ENCODE data around the gene CCSER1. TPM values are rescaled to one million over a fixed set of nuclear protein-coding genes. Genes with fewer than 3 reads are reported as not detected.
"Not testable (repeated sequence)": the region's sequence is repeated elsewhere in the genome, so short reads cannot be mapped to it uniquely, and the experiment has no call there.

The CCSER1 gene
- polyA plus RNA-seq, 12 donors: 0.17 to 1.9 (median 0.65) TPM; not detected in 2

- no peak for DNase-seq
These were observed 1232.1 kb downstream of the CCSER1 start for GRCh38 chr4:91359041-91360031.

DNA sequence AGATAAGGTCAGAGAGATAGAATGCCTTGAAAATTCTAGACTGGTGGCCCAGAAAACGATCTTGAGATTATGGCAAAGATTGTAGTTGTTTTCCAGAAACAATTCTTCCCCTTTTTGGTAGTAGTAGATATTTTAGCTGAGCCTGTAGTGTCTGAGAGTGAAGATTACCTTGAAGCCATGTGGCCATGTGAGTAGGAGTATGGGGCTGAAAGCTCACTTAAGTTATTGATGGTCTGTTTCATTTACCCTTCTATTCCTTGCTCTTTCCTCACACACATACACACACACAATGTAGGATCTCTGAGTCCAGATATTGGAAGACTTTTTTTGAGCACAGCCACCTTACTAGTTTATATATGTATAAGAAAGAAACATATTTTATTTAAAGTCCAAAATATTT is 1234.9 kb downstream of the CCSER1 start:
- DNase-seq: no peak

DNA sequence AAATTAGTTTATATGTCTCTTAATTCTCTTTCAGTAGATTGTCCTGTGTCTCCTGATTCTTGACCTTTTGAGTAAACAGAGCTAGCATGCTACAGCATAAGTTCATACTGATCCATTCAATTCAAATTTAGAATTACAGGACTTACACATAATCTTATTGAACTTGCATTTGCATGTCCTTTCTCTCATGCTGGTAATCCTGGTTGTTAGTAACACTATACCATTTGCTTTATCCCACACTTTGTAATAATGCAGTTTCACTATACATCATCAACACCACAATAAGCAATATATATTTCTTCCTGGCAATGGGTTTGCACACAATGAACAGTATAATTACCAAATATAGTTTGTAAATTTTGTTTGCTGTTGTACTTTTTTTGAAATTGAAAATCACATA is 1239.4 kb downstream of the CCSER1 start:
- no peak for DNase-seq

DNA sequence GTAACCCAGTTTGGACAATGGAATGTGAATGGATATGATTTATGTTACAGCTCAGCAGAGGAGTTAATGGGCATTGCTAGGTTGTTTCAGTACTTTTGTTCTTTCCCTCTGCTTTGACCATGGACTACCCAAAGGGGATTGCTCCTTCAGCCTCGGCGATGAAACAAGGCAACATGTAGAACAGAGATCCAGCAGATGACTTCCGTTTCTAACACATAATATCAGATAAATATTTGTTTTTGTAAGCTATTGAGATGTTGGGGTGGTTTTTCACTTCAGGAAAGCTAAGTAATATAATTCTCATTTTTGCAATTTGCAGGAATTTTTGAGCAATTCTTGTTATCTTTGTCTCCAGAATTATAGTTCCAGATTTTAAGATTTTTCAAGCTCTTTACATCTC is 1241.9 kb downstream of the CCSER1 start:
- DNase-seq: no peak

DNA sequence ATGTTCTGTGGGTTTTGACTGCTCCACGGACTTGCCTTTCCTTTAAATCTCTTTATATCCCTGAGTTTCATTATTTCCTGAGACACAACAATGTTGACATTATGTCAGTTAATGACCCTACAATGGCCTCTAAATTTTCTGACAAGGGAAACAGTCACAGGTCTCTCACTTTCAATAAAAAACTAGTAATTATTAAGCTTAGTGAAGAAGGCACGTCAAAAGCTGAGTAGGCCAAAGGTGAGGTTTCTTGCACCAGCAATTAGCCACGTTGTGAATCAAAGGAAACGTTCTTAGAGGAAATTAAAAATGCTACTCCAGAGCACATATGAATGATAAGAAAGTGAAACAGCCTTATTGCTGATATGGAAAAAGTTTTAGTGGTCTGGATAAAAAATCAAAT is 1246.4 kb downstream of the CCSER1 start:
- DNase-seq: no peak

DNA sequence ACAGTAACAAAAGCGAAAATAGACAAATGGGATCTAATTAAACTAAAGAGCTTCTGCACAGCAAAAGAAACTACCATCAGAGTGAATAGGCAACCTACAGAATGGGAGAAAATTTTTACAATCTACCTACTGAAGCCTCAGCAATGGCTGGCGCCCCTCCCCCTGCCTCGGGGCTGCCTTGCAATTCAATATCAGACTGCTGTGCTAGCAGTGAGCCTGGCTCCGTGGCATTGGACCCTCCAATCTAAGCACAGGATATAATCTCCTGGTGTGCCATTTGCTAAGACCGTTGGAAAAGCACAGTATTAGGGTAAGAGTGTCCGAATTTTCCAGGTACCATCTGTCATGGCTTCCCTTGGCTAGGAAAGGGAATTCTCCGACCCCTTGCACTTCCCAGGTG is 1278.2 kb downstream of the CCSER1 start:
- DNase-seq: not testable (repeated sequence)

GRCh38 chr4:91422011-91422410 is 1294.8 kb downstream of the CCSER1 start:
- DNase-seq: no peak

- DNase-seq: no peak
These were observed 1299.5 kb downstream of the CCSER1 start for GRCh38 chr4:91426725-91427124.

DNA sequence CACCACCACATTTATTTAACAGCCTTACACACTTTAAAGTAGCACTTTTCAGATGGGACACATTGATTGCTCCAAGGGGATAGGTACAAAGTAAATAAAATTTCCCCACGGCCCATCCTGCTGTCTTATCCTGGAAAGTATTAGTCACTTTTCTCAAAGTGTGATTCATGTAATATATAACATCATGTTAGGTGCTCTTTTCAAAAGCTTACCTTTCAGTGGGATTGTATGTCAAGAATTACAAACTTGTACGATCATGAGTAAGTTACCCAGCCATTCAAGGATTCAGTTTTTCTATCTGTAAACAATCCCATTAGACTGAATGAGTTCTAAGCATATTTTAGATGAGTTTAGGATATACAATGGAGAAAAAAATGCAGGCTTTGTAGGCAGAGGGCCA is 1300.0 kb downstream of the CCSER1 start:
- no peak for DNase-seq

- DNase-seq: peak; percentile 17
These were observed 1307.4 kb downstream of the CCSER1 start for GRCh38 chr4:91434631-91435030.

GRCh38 chr4:91436556-91436955 is 1309.4 kb downstream of the CCSER1 start:
- DNase-seq: no peak

DNA sequence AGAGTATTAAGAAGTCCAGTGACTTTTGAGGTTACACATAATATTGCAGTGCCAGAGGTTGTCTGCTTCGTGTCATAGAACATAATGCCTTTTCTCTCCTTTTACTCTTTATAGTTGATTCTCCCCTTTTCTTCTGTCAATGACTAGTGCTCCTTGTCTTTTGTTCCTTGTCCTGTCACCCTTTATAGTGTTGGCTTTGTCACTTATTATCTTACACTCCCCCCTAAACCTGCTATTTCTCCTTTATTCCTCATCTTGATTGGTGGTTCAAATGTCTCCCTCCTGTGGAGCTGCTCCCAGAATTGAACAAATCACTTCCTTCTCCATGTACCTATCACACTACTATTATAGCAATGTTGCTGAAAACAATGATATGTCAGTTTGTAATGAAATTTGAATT is 1320.0 kb downstream of the CCSER1 start:
- DNase-seq: no peak

DNA sequence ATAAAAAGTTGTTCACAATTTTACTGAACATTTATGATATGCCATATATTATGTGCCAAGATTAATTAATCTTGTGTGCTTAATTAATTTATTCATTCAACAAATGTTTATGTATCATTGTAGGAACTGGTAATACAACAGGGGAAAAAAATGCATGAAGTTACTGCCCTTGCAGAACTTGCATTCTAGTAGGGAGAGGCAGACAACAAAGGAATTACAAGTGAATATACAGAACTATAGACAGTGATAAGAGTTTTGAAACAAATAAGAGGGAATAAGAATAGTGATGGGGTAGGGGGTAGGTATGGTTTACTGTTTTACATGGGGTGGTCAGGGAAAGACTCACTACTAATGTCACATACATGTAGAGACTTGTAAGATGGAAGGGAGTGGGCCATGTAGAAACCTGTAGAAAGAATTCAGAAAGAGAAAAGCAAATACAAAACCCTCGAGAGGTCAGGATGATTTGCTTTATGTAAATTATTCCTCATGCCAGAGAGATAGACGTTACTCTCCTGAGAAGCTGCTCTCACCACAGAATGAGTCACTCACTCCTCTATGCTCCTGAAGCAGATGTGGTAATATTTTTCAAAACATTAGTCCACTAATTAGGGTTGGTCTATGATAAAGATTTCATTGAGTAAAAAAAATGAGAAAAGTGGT is 1321.6 kb downstream of the CCSER1 start:
- DNase-seq: no peak

GRCh38 chr4:91454111-91454510 is 1326.9 kb downstream of the CCSER1 start:
- DNase-seq: no peak

DNA sequence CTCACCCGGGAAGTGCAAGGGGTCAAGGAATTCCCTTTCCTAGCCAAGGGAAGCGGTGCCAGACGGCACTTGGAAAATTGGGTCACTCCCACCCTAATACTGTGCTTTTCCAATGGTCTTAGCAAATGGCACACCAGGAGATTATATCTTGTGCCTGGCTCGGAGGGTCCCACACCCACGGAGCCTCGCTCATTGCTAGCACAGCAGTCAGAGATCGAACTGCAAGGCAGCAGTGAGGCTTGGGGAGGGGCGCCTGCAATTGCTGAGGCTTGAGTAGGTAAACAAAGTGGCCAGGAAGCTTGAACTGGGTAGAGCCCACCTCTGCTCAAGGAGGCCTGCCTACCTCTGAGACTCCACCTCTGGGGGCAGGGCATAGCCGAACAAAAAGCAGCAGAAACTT is 1335.4 kb downstream of the CCSER1 start:
- DNase-seq: not testable (repeated sequence)

- no peak for DNase-seq
These were observed 1343.5 kb downstream of the CCSER1 start for GRCh38 chr4:91470671-91471070.

GRCh38 chr4:91471280-91471679 is 1344.1 kb downstream of the CCSER1 start:
- DNase-seq: no peak

GRCh38 chr4:91472046-91472445 is 1344.9 kb downstream of the CCSER1 start:
- no peak for DNase-seq

GRCh38 chr4:91485415-91485814 is 1358.2 kb downstream of the CCSER1 start:
- no peak for DNase-seq

DNA sequence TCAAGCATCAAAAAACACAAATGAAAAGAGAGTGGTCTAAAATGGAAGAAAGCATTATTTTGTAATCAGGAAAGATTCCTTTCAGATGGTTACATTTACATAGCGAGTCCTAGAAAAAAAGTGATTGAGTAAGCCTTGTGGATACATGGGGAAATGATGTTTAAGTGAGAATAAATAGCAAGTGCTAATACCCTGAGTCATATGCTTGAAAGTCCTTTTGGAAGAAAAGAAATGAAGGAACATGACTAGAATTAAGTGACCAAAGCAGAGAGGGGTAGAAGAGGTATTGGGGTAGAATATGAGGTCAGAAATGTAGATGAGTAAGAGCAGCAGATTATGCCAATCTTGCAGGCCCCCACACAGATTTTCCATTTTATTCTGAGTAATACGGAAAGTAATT is 1361.8 kb downstream of the CCSER1 start:
- DNase-seq: no peak

DNA sequence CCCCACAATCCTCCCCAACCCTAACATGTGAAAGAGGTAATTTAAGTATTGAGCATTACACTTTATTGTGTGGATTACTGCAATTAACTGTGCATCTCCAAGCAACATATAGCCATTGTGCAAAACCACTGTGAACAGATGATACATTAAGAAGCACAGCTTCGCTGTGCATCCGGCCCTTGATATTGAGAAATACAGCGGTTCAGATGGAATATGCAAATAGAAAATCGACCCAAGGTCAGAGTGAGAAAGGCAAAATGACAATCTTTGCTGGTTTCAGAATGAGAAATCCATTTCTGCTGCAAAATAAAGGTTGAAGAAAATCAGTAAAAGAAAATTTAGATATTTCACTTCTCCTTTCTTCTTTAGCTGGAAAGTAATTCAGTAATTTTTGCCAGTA is 1370.7 kb downstream of the CCSER1 start:
- DNase-seq: no peak

DNA sequence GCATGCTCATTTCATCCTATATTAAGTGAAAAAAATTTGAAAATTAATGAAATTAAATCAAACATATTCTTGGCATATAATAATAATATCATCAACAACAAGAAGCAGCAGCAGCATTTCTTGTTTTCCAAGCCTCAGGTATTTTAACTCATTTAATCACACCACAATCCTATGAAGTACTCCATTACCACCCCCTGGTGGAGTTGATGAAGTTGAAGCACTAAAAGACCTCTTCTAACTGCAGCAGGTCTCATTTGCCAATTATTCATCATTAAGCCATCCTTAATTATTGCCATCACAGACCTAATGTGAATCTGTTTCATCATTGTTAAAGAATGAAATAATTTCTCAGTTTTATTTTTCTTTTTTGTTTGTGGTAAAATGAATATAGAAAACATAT is 1375.2 kb downstream of the CCSER1 start:
- DNase-seq: no peak

GRCh38 chr4:91513326-91513725 is 1386.1 kb downstream of the CCSER1 start:
- DNase-seq: no peak
